GM21825 (cell line): Measurements from ENCODE around the gene TMEM250.

Source experiments
- ATAC-seq: cut with Tn5 transposase; IDR thresholded peaks from one replicate; pipeline ENCODE4 v1.9.1; 2021; ENCODE audit warnings: mild to moderate bottlenecking, moderate library complexity; ENCODE audit not compliant: unreplicated experiment

Gene TMEM250

DNA sequence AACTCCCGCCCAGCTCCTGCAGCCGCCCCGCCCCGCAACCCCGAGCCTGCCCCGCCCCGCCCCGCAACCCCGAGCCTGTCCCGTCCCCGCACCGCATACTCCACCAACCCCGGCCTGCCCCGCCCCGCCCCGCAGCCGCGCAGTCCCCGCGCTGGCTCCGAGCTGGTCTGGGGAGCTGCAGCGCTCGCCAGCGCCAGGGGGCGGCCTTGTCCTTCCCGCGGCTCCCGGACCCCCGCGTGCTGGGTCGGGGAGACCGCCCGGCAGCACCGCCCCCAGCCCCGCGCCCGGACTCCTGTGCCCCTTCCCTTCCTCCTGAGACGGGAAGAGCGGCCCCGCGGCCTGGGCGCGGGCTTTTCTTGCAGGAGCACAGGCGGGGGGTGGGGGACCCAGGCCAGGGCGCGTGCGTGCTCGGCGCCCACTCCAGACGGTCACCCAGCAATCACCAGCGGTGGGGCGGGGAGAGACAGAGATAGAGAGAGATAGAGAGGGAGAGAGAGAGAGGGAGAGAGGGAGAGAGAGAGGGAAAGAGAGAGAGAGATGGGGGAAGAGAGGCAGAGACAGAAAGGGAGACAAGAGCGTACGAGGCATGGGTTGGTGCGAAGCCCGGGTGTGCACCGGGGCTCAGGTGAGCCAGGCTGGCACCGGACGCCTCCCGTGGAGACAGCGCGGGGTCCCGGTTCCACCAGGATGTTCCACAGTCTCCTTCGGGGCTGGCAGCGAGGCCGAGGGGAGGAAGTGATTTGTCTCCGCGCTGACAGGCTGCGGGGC is 14.7 kb upstream of the TMEM250 start:
- ATAC-seq, result no peak

DNA sequence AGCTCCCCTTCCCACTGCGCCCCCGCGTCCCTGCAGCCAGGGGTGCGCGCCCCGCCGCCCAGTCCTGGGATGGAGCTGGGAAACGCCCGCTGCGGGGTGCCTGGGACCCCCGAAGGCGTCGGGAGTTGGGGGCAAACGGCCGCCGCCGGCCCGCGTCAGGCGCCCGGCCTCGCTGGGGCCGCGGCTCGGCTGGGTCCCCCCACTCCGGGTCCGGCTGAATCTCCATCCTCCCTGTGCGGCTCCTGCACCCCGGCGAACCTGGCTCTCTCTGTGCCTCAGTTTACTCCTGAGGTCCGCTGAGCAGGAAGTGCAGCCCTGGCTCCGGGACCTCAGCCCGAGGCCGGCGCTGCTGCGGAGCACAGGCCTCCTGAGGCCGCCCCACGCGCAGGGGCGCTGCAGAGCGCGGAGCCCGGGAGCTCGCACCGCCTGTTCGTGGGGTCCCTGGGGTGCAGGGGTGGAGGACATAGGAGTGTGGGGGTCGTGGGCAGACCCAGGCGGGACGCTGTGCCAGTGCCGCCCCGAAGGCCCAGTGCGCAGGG is 13.9 kb upstream of the TMEM250 start:
- ATAC-seq, result no peak

DNA sequence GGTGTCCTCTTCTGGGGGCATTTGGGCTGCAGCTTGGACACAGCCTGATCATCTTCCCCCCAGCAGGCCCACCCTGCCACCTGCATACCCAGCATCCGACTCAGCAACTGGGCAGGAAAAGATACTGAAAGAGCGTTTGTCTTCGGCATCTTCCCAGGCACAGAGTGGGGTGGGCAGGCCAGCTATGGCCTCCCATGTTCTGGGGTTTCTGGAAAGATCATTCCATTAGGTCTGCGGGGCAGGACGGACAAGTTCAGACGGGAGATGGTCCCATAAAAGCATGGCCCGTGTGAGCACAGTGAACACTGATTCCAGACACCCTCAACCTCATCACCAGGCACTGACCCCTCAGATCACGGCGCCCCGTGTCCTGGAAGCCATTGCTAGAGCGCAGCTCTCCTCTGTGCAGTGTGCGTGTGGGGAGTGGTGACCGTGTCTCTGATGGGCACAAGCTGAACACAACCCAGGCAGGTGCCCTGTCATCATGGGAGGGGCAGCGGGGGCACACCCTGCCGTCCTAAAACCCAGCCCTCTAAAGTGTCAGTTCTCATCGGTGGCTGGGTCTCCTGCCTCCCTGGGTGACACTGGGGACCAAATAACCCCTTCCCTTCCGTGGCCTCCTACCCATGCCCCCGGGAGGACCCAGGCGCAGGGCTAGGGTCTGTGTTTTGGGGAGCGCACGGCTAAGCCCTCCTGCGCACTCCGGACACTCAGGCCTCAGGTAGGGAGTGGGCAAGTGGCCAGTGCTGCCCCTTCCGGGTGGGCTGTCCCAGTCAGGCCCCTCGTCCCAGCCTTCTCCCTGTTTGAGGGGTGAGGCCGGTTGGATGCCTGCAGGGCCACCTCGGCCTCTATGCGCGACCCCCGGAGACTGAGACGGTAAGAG is 13.2 kb upstream of the TMEM250 start:
- ATAC-seq, result no peak

- no peak for ATAC-seq
Measured at GRCh38 chr9:136129176-136129575, 10.5 kb upstream of the TMEM250 start.

DNA sequence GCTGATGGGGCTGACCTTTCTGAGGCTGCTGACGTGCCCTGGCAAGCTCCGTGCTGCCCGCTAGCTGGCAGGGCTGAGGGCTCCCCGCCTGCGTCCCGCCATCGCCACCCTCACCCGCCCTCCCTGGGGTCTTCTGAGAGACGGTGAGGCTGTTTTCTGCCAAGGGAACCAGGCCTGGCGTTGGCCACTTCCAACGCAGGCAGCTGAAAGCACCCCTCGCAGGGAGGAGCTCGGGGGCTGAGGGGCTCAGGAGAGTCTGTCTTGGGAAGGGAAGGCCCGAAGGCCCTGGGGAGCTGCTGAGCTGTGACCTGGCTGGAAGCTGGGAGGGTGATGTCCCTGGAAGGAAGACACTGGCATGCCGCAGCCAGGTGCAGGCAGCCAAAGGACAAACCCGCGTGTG is 9.8 kb upstream of the TMEM250 start:
- no peak for ATAC-seq

DNA sequence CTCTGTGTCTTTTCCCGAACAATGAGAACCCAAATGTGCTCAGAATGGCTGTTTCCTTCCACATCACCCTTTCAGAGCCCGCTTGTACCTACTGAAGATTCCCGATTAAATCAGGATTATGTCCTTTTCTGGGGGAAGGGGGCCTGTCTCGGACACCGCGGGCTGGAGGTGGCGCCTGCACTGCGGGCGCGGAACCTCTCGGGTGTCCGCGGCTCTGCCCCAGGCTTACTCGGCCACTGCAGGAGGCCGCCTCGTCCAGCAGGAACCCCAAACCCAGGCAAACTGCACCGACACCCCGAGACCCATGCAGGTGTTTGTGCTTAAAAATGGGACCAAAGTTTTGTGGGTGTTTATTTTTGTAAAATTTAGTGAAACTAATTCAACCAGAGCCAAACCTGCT is 8.6 kb upstream of the TMEM250 start:
- no peak for ATAC-seq

DNA sequence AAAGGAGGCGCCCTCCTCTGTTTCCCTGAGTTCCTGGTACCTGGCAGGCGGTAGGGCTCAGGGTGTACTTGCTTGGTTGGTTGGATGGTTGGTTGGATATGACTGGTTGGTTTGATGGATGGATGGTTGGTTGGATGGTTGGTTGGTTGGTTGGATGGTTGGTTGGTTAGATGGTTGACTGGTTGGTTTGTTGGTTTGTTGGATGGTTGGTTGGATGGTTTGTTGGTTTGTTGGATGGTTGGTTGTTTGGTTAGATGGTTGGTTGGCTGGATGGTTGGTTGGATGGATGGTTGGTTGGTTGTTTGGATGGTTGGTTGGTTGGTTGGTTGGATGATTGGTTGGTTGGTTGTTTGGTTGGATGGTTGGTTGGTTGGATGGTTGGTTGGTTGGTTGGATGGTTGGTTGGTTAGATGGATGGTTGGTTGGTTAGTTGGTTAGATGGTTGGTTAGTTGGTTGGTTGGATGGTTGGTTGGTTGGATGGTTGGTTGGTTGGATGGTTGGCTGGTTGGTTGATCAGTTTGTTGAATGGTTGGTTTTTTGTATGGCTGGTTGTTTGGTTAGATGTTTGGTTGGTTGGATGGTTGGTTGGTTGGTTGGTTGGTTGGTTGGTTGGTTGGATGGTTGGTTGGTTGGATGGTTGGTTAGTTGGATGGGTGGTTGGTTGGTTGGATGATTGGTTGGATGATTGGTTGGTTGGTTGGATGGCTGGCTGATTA is 6.5 kb upstream of the TMEM250 start:
- no peak for ATAC-seq

DNA sequence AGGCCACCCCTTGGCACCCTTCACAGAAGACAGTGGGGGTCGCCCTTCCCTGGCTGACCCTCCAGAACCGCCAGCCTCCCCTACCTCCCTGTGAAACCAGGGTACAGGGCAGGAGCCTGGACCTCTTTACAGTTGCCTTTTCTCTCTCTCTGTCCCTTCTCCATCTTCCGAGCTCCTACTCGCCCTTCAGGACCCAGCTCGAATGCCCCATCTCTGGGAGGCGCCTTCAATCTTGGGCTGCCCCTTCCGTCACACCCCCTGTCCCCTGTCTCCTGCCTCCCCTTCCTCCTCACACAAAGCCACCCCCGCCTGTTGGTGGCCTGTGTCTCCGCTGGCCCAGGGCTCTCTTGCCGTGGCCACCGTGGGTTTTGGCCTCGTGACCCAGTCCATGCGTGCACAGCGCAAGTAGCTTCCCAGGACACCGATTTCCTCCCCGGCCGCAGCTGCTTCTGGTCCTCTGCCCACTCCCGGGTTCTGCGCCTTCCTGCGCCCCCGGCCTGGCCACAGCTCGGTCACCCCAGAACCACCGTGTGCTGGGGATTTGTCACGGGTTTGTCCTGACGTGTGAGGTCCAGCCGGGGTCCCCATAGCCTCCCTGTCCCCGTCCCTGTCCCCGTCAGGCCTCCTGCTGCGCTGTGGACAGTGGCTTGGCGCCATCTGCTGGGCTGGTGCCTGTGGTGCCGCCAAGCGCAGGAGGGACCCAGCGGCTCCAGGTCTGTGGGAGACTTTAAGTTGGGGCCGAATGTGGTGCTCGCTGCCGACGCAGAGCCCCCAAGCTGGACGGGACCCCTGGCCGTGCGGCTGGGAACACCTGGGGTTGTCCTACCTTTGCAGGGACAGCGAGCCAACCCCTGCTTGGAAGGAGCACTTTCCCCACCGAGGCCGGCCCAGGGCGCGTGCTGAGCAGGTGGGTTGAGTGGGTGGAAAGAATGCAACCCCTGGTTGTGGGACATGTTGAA is 4.0 kb upstream of the TMEM250 start:
- ATAC-seq, result no peak

DNA sequence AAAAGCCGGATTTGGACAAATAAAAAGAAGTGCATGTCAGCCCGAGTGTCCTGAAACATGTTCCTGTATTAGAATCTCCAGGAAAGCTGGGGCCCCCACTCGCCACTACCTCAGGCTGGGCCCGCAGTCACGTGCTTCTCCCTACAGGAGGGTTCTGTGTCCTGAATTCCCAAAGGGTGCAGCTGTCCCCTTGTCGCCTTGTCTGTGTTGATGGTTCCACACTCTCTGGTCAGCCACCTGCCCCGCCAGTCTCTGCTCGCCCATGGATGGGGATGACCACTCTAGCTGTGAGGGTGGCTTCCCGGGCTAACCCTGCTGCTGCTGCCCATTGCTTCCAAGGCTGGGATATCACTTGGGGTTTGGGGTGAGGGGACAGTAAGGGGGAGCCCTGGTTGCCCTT is 3.1 kb upstream of the TMEM250 start:
- ATAC-seq, result no peak

DNA sequence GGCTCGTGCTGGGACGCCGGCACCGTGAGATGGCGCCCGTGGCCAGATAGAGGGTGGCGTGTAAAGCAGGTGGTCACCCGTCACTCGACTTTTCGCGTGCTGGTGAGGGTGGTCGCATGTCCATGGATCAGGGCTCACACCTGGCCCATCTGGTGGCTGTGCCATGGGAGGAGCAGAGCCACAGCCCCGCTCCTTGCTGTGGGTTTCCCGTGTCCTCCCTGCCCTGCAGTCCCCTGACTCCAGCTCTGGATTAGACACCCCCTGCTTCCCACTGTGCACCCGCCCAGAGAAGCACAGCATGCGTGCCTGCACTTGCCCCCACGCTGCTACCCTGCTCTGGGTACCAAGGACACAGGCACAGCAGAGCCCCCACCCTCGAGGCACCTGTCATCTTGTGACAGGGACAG is 1.8 kb upstream of the TMEM250 start:
- no peak for ATAC-seq

DNA sequence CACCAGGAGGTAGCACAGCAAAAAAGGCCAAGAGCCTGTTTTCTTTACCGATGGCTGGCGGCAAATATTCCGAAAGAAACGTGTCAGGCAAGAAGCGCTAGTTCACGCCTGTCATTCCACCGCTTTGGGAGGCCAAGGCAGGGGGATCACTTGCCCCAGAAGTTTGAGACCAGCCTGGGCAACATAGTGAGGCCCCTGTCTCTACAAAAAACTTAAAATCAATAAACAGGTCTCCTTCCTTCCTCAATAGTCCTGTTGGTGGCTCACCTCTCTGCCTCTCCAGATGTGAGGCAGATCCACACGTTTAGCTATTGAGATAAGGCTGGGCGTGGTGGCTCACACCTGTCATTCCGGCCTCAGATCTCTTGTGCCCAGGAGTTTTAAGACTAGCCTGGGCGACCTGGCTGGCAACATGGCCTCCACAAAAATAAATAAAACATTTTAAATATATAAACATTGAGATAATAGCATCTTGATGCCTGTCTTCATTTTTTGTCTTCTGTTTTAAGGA is 1.3 kb upstream of the TMEM250 start:
- no peak for ATAC-seq

GRCh38 chr9:136119061-136119882 is 597 bp upstream of the TMEM250 start:
- peak; percentile 9 for ATAC-seq

DNA sequence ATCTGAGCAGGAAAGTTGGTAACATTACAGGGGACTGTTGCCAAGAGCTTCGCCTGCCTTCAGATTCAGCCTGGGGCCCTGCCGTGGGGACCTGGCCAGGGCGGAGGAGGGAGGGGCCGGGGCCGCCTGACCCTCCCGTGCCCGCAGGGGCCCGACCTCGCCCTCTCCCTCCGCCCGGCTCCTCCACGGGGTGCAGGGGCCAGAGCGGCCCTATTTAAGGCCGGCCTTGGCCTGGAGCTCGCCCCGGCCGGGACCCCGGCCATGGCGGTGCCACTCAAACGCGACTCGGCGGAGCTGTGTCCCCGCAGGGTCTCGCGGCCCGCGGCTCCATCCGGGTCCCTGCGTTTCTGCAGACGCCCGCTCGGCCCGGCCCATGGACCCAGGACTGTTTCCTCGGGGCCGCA is 757 bp downstream of the TMEM250 start:
- peak; percentile 4 for ATAC-seq

- ATAC-seq, result no peak
Measured at GRCh38 chr9:136117291-136117915, 1.3 kb downstream of the TMEM250 start.

- ATAC-seq, result no peak
Measured at GRCh38 chr9:136116360-136117098, 2.1 kb downstream of the TMEM250 start.

GRCh38 chr9:136115641-136116359 is 2.9 kb downstream of the TMEM250 start:
- ATAC-seq, result no peak

GRCh38 chr9:136115206-136115605 is 3.5 kb downstream of the TMEM250 start:
- no peak for ATAC-seq
